ENCODE data around the gene TNIP1. TPM values are rescaled to one million over a fixed set of nuclear protein-coding genes. Genes with fewer than 3 reads are reported as not detected.

Gene TNIP1
- polyA plus RNA-seq, 1 experiment: 42.6 TPM

DNA sequence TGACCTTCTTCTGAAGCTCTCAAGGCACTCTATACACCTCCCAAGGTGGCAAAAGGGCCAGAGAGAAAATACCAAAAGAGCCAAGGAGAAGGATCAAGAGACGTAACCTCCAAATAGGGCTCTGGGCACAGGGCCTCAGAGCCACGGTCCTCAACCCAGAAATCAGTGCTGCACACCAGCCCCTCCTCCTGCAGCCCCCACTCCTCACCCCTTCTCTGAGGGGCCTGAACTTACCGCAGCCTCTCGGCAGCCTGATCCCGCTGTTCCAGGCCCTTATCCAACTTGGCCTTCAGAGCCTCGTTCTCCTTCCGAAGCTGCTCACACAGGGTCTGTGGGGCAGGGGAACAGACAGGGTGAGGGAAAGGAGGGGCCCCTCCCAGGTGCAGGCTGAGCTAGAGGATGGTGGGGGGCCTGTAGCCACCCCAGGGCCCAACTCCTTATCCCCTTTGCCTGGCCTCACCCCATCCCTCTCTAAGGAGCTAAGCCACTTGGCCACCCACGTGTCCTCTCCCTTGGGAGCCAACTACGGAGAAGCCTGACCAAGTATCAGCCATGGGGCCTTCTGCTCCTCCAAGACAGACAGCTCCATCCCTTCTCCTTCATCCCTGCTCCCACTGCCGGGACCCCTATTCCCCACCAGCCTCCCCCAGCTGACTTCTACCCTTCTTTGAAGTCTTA is 28.8 kb downstream of the TNIP1 start:
- H3K27ac ChIP-seq (ENCODE audit: low read depth, low read length): no peak overlapping the region
- no peak for DNase-seq (ENCODE audit: low read depth, low spot score)
- no peaks in the 10 kb centered on the region; the same call in 1 of the 2 replicates for H3K9me3 ChIP-seq (ENCODE audit: control insufficient read depth, insufficient read depth, low read length)
- ChIA-PET POLR2A (interaction anchor here (1.5 kb wide), 1 partner anchor 63 kb away, joined by 4 read pairs; no protein-coding TSS in a partner anchor), CTCF (interaction anchor here (0.6 to 13.1 kb wide), 43 partner anchors 8 to 595 kb away, joined by 3 to 526 read pairs (median 5); partner anchors contain the start of genes ANXA6 and TNIP1)
- no peaks in the 10 kb centered on the region for H3K27me3 ChIP-seq (ENCODE audit: control insufficient read depth, insufficient read depth, low read length)
- no peak overlapping the region for H3K4me3 ChIP-seq (ENCODE audit: low read depth, low read length)
- no peak for TF ChIP-seq CTCF (IDR thresholded peaks at IDR 0.05; ENCODE audit: low read depth, low read length)

- Histone ChIP-seq H3K27me3 (ENCODE audit: control insufficient read depth, insufficient read depth, low read length) (no peaks in the 10 kb centered on the region), H3K4me3 (ENCODE audit: low read depth, low read length) (no peak overlapping the region), H3K27ac (ENCODE audit: low read depth, low read length) (no peak overlapping the region), H3K9me3 (ENCODE audit: control insufficient read depth, insufficient read depth, low read length) (no peaks in the 10 kb centered on the region)
- POLR2A ChIA-PET: interaction anchor here (1.5 kb wide), 1 partner anchor 64 kb away, joined by 4 read pairs; no protein-coding TSS in a partner anchor
- DNase-seq (ENCODE audit: low read depth, low spot score): peak; percentile 43
- CTCF ChIA-PET: interaction anchor here (0.6 to 13.1 kb wide), 44 partner anchors 7 to 472 kb away, joined by 3 to 526 read pairs (median 5); partner anchors contain the start of genes ANXA6 and TNIP1
- peak; percentile 95 for TF ChIP-seq CTCF (IDR thresholded peaks at IDR 0.05; ENCODE audit: low read depth, low read length)
These were observed 29.5 kb downstream of the TNIP1 start for GRCh38 chr5:151051066-151051930.

GRCh38 chr5:151048526-151048925 is 32.3 kb downstream of the TNIP1 start:
- TF ChIP-seq CTCF (IDR thresholded peaks at IDR 0.05; ENCODE audit: low read depth, low read length): peak; percentile 43
- no peak overlapping the region for H3K27ac ChIP-seq (ENCODE audit: low read depth, low read length)
- H3K9me3 ChIP-seq (ENCODE audit: control insufficient read depth, insufficient read depth, low read length): no peaks in the 10 kb centered on the region
- no peaks in the 10 kb centered on the region for H3K27me3 ChIP-seq (ENCODE audit: control insufficient read depth, insufficient read depth, low read length)
- no peak overlapping the region for H3K4me3 ChIP-seq (ENCODE audit: low read depth, low read length)
- no peak for DNase-seq (ENCODE audit: low read depth, low spot score)
- ChIA-PET POLR2A (no interaction called here), CTCF (interaction anchor here (0.8 to 13.1 kb wide), 39 partner anchors 8 to 268 kb away, joined by 3 to 526 read pairs (median 5); partner anchors contain the start of genes ANXA6, GPX3 and TNIP1)

DNA sequence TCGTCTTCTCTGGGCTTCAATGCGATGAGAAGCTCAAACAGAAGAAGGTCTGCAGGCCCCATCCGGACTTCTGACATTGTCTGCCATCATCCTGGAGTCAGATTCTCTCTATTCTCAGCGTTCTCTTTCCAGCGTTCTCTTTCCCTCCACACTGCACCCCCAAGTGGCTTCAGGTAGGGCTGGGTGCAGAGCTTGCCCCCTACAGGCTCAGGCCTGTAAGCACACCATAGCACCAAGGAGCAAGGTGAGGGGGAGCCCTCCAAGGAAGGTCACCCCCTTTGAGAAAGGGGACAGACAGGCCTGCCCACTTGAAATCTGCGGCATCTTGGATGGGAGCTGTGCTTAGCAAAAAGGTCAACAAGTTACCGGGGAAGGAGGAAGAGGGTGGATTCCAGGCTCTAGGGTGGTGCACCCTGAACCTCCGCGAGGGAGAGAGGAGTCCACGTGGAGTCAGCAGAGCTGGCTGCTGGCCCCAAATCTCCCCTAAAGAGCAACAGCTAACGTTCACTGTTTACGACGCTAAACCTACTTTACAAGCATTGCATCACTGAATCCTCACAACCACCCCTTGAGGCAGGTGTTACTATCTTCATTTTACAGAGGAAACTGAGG is 32.9 kb downstream of the TNIP1 start:
- TF ChIP-seq CTCF (IDR thresholded peaks at IDR 0.05; ENCODE audit: low read depth, low read length): peak; percentile 83
- Histone ChIP-seq H3K9me3 (ENCODE audit: control insufficient read depth, insufficient read depth, low read length) (no peaks in the 10 kb centered on the region), H3K27me3 (ENCODE audit: control insufficient read depth, insufficient read depth, low read length) (no peaks in the 10 kb centered on the region), H3K4me3 (ENCODE audit: low read depth, low read length) (no peak overlapping the region), H3K27ac (ENCODE audit: low read depth, low read length) (no peak overlapping the region)
- CTCF ChIA-PET: interaction anchor here (0.5 to 13.1 kb wide), 45 partner anchors 7 to 268 kb away, joined by 3 to 526 read pairs (median 5); partner anchors contain the start of genes ANXA6, GPX3 and TNIP1
- DNase-seq (ENCODE audit: low read depth, low spot score): no peak
- POLR2A ChIA-PET: no interaction called here

All from AG04450 (cell line).